HG03571 (cell line): ENCODE measurements around the gene TRIM37.
"Not testable (repeated sequence)": the region's sequence is repeated elsewhere in the genome, so short reads cannot be mapped to it uniquely, and the experiment has no call there.

Experiments
- ATAC-seq: cut with Tn5 transposase; IDR thresholded peaks from one replicate; pipeline ENCODE4 v1.9.1; 2021; ENCODE audit not compliant: unreplicated experiment

TRIM37 gene, protein sequence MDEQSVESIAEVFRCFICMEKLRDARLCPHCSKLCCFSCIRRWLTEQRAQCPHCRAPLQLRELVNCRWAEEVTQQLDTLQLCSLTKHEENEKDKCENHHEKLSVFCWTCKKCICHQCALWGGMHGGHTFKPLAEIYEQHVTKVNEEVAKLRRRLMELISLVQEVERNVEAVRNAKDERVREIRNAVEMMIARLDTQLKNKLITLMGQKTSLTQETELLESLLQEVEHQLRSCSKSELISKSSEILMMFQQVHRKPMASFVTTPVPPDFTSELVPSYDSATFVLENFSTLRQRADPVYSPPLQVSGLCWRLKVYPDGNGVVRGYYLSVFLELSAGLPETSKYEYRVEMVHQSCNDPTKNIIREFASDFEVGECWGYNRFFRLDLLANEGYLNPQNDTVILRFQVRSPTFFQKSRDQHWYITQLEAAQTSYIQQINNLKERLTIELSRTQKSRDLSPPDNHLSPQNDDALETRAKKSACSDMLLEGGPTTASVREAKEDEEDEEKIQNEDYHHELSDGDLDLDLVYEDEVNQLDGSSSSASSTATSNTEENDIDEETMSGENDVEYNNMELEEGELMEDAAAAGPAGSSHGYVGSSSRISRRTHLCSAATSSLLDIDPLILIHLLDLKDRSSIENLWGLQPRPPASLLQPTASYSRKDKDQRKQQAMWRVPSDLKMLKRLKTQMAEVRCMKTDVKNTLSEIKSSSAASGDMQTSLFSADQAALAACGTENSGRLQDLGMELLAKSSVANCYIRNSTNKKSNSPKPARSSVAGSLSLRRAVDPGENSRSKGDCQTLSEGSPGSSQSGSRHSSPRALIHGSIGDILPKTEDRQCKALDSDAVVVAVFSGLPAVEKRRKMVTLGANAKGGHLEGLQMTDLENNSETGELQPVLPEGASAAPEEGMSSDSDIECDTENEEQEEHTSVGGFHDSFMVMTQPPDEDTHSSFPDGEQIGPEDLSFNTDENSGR

DNA sequence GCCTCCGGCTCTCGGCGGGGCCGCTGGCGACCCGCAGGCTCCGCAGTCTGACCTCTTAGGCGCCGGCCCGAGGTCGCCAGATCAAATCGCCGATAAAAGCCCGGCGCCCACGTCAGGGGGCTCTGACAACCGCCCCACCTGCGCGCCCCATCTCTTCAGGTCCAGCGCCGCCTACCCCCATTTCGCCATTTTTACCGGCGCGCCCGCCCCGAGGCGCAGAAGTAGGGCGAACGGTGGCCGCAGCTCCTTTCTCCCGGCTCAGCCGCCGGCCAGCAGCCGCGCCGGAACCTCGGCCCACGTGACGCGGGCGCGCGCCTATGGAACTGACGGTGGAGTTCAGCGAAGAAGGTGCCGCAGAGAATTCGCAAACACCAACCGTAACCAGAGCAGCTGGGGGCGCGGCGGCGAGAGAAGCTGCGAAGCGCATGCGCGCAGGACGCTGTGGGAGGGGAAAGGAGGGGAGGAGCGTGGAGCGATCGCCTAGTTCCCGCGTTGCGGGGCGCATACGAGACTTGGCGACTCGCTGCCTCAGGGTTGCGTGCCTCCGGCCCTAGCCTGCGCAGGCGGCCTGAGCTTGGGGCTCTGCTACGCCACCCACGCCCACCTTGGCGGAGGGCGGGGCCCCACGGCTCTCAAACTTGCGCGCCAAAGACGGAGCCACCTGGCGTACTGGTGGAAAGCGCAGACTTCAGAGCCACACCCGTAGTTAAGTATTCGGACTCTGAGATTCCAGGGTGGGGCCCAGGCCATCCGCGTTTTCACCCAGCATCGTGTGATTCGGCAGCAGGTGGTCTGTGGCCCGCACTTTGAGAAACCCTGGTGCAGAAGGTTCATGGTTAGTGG lies at the start of gene TRIM37:
Gene TRIM37 (minus strand): TSS at position 418 of the 843 bp plus-strand sequence. CDS start 419 bp downstream, outside the sequence.
- peak; percentile 94 for ATAC-seq

DNA sequence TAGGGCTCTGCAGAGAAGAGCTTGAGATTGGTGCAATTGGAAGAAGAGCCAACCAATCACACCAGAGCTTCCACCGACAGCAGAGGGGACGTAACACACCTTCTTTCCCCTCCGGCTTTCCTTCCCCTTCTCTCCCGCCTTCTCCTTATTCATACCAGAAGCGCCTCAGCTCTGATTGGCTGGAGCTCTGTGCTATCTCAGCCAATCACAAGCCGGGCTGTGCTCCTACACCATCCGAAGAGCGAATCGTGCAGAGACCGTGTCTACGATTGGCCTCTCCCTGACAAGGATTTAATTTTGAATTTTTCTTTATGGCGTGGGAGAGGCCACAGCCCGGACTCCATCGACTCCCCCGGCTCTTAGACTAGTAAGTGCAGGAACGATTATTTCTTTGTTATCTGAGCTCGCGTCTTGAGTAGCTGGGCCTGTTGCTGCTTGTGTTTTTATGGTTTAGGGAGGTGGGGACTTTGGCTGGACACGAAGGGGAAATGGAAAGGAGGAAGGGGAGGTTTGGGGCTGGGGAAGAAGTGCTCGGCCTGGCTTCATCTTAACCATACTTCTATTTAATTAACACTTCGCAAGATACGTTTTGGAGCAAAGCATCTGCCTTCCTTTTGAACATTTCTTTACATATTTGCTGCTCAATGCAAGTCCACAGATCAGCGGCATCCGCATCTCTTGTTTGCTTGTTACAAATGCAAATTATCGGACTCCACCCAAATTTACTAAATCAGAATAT lies 48.9 kb upstream of the TRIM37 start, which contains the start of gene PRR11:
Gene PRR11 (plus strand): TSS at position 308 of the 739 bp plus-strand sequence. CDS start 14,007 bp downstream, outside the sequence.
- peak; percentile 91 for ATAC-seq

DNA sequence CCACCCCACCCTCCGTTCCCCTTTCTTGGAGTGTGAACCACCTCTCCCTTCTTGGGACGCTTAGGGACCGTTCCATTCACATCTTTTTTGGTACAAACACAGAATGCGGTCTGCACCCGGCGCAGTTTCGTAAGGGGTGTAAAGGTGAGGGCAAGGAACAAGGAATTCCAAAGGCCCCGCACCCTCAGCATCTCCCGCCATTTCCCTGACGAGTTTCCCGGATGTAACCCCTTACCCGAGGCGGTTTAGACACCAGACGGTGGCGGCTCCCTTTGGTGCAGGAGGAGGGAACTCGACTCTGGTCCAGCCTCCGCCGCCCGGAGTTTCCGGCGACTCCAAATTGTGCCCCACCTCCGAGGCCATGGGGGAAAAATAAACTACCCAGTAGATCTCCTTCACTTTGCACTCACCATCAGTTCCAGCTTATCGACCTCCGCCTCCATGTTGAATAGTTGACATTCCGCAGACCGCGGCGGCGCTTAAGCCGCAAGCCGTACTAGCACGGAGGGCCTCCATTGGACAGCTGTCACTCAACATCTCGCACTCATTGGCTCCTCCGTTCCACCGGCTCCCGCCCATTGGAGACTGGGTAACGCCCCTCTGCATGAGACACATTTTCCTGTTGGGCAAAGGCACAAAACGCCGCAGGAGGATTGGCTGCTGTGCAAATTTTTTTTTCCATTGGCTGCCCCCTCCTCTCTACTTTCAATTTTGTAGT lies 48.2 kb upstream of the TRIM37 start, which contains the start of gene SKA2:
Gene SKA2 (minus strand): TSS at position 466 of the 718 bp plus-strand sequence. CDS start 23 bp downstream, at position 443.
- ATAC-seq, result peak; percentile 77

DNA sequence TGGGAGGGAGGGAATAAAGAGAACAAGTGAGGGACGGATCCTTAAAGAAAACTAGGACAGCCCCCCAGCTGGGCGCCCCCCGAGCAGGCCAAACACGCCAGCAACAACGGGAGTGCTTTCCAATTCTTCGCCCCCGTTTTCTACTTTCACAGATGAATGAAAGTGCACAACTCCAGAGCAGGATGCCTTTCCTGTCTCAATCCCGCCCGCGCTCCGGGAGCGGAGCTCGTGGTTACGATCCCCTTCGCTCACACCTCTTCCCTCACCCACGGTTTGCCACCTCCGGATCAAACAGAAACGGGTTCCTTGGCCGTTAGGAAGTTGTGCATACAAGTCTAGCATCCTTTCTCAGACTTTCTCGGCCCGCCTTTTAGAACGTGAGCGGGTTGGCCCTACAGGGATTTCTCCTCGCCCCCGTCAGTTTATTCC lies 47.6 kb upstream of the TRIM37 start:
- ATAC-seq, result no peak

DNA sequence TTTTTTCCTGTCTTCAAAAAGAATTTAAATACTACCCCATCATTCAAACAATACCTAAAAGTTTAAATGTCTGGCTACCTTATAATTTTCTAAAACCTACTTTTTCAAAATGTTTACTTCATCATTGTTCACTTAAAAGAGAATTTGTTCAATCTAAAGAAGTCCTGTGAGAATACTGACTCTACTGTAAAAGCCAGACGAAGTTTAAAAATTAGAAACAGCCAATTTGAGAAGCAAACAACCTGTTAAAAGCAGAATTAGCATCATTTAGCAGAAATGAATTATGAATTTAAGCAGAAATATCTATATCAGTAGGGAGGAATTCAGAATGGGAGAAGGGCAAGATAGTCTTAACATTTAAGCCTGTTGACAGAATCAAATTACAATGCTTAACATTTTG lies 46.2 kb upstream of the TRIM37 start:
- no peak for ATAC-seq

DNA sequence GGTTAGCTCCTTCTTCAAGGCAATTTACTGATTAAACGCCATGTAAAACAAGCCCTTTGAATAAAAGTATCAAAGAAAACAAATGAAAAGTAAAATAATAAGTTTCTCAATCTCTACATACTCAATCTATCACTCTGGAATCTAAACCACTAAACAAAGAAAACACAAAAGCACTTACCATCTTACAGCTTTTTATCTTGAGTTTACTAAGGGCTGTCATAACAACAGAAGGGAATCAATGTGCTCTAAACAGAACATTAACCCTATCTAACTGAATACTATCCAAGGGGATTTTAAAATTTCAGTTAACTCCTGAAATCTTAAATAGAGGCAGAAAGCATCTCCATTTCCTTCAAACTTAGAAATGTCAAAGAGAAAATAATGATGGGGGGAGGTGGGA lies 44.9 kb upstream of the TRIM37 start:
- no peak for ATAC-seq

DNA sequence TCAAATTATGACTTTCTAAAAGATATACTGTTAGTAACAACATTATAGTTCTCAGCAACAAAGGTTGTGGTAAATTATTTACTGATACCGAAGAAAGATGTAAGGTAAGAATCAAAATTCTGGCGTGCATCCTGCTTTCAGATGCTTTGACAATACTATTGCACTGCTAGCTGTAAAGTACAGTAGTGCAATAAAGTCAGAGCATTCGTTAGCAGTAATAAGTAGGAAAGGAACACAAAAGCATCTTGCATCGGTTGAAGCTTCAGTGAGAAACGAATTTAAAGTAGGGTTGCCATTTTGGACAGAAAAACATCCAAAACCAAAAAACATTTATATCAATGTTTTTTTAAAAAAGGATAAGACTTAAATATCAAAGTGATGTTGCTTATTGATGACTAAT lies 44.3 kb upstream of the TRIM37 start:
- no peak for ATAC-seq

DNA sequence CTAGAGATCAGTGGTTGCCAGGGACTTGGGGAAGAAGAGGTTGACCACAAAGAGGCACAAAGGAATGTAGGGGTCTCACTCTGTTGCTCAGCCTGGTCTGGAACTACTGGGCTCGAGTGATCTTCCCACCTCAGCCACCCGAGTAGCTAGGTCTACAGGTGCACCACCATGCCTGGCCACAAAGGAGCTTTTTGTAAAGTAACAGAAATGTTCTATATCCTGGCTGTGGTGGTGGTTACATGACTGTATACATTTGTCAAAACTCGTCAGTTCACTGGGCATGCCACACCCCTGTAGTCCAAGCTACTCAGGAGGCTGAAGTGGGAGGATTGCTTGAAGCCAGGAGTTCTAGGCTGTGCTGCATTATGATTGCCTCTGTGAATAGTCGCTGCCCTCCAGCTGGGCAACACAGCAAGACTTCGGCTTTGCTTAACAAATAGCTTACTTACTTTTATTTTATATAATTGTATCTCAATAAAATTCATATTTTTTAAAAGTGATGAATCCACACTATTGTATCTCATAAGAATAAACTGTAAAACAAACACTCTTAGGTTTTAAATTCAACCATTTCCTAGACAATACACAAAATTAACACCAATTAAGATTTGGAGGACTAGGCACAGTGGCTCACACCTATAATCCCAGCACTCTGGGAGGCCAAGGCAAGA lies 43.3 kb upstream of the TRIM37 start:
- ATAC-seq, result no peak

DNA sequence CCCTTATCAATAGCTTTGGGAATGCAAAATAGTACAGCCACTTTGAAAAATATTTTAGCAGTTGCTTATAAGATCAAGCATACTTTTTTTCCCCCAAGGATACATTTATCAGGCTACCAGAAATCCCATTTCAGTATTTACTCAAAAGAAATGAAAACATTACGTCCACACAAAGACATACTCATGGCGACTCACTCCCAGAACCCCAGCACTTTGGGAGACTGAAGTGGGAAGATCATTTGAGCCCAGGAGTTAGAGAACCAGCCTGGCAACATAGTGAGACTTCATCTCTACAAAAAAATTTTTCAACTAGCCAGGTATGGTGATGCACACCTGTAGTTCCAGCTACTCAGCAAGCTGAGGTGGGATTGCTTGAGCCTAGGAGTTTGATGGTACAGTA lies 42.4 kb upstream of the TRIM37 start:
- ATAC-seq, result no peak

DNA sequence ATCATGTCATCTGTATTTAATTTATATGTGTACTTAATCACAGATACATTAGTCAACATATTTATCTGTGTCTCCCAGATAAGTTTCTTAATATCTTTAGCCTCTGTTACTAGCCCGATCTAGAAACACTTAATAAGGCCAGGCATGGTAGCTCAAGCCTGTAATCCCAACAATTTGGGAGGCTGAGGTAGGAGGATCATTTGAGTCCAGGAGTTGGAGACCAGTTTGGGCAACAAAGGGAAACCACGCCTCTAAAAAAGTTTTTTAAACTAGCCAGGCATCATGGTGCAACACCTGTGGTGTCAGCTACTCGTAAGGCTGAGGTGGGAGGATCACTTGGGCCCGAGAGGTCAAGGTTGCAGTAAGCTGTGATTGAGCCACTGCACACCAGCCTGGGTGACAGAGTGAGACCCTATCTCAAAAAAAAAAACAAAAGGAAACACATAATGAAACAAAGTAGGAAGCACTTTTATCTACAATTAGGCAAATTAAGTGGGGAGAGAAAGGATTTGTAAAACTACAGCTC lies 39.0 kb upstream of the TRIM37 start:
- ATAC-seq, result no peak

DNA sequence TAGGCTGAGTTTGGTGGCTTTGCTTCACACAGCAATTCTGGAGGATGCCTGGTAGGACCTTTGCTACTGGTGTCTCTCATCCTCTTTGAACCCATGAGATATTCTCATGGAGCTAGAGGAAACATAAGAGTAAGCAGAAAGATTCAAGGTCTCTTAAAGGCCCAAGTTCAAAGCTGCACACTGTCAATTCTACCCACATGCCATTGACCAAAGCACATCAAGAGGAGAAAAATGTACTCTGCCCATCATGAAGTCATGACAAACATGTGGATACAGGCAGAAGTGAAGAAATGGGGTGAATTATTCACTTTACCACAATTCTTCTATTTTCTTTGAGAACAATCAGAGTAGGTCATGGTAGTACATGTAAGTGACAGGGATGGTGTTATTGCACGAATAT lies 35.2 kb upstream of the TRIM37 start:
- no peak for ATAC-seq

DNA sequence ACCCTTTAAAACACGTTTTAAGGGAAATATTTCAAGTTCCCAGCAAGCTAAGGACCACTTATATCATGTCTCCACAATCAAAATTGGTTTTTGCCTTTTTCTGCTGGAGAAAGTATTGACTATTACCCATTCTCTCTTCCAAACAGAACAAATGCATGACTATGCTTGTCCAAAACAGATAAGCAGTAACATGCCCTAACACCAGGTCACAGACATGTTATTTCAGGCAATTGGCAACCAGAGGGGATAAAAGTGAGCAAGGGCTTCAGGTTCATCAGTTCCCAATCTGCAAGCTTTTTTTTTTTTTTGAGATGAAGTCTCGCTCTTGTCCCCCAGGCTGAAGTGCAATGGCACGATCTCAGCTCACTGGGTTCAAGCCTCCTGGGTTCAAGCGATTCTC lies 33.3 kb upstream of the TRIM37 start:
- ATAC-seq, result no peak

DNA sequence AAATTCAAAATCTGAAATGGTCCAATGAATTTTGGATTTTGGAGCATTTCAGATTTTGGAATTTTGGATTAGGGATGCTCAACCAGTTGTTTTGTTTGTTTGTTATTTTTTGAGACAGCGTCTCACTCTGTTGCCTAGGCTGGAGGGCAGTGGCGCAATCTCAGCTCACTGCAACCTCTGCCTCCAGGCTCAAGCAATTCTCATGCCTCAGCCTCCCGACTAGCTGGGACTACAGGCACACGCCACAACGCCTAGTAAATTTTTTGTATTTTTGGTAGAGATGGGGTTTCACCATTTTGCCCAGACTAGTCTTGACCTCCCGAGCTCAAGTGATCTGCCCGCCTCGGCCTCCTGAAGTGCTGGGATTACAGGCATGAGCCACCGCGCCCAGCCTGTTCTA lies 31.7 kb upstream of the TRIM37 start:
- not testable (repeated sequence) for ATAC-seq

DNA sequence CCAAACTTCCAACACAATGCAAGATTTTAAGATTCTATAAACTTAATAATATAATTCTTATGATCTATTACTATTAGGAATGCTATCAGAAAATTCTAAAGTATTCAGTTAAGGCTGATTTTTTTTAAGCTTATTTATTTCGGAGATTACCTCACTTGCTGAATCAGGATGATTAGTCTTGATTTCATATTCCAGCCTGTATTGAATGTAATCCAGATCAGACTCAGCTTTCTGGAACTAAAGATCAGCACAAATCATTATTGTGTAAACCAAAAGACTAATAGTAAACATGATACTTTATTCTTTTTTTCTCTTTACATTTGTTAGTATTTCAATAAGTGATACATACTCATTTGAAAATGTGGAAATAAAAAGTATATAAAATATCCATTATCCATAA lies 24.5 kb upstream of the TRIM37 start:
- no peak for ATAC-seq

DNA sequence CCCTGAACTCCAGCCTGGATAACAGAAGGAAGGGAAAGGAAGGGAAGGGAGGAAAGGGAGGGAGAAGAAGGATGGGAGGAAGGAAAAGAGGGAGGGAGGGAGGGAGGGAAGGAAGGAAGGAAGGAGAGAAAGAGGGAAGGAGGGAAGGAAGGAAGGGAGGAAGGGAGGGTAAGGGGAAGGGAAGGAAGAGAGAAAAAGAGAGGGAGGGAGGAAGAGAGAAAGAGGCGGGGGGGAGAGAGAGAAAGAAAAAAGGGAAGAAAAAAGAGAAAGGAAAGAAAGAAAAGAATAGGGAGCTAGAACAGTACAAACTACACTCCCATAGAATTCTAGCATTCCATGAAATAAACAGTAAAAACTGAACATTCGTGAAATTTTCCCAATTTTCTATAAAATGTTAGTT lies 23.1 kb upstream of the TRIM37 start:
- no peak for ATAC-seq

DNA sequence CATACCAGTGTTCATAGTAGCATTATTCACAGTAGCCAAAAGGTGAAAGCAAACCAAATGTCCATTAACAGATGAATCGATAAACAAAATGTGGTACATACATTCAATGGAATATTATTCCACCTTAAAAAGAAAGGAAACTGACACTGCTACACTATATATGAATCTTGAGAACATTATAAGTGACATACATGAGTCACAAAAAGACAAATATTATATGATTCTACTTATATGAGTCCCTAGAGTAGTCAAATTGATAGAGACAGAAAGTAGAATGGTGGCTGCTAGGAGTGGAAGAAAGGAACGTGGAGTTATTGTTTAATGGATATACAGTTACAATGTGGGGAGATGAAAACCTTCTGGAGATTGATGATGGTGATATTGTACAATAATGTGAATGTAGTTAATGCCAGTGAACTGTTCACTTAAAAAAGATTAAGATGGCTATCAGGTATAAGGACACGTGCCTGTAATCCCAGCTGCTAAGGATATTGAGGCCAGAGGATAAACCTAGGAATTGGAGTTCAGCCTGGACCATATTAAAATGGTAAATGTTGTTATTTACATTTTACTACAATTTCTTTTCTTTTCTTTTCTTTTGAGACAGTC lies 20.2 kb upstream of the TRIM37 start:
- ATAC-seq, result no peak

DNA sequence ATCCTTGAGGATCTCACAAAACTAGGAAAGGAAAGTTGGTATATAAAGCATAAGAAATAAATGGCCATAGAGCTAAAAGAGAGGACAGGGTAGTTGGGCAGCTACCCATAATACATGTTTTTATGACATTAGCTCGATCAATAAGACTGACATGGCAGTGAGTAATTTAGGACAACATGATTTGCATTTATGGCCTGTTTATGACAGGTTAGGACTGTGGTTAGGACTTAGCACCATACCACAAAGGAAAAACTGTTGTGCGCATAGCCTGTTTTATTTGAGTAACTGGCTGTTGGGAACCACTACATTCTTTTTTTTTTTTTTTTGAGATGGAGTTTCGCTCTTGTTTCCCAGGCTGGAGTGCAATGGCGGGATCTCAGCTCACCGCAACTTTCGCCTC lies 18.0 kb upstream of the TRIM37 start:
- no peak for ATAC-seq

DNA sequence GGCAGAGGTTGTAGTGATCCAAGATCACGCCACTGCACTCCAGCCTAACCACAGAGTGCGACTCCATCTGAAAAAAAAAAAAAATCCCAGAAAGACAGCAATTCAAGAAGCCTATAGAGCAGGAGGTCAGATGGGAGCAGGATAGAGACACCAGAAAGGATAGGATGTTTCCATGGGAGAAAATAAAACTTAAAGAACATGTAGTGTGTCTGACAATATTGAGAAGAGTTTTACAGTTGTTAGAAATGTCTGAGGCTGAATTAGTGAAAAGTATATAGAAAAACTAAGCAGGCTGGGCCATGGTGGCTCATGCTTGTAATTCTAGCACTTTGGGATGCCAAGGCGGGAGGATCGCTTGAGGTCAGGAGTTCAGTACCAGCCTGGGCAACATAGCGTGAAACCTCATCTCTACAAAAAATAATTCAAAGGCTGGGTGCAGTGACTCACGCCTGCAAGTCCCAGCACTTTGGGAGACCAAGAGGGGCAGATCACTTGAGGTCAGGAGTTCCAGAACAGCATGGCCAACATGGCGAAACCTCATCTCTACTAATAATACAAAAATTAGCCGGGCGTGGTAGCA lies 15.3 kb upstream of the TRIM37 start:
- no peak for ATAC-seq
